HG03342 (cell line): Measurements from ENCODE around the gene HECA.

Experiments
- ATAC-seq: cut with Tn5 transposase; IDR thresholded peaks from one replicate; pipeline ENCODE4 v1.9.1; 2021; ENCODE audit warnings: mild to moderate bottlenecking, moderate library complexity; ENCODE audit not compliant: unreplicated experiment

HECA gene

GRCh38 chr6:139159016-139159415 lies 24.1 kb downstream of the HECA start:
- no peak for ATAC-seq

GRCh38 chr6:139161169-139161568 lies 26.3 kb downstream of the HECA start:
- peak; percentile 18 for ATAC-seq

- peak; percentile 97 for ATAC-seq
These were observed 27.0 kb downstream of the HECA start for GRCh38 chr6:139161817-139162284.

- ATAC-seq = no peak
These were observed 29.1 kb downstream of the HECA start for GRCh38 chr6:139164001-139164400.

GRCh38 chr6:139165324-139165723 lies 30.4 kb downstream of the HECA start:
- no peak for ATAC-seq

GRCh38 chr6:139166238-139166955 lies 31.5 kb downstream of the HECA start:
- no peak for ATAC-seq

- no peak for ATAC-seq
These were observed 32.1 kb downstream of the HECA start for GRCh38 chr6:139166956-139167313.

GRCh38 chr6:139172151-139172550 lies 37.3 kb downstream of the HECA start:
- ATAC-seq = no peak

GRCh38 chr6:139172567-139172966 lies 37.7 kb downstream of the HECA start:
- no peak for ATAC-seq

GRCh38 chr6:139173172-139173571 lies 38.3 kb downstream of the HECA start:
- no peak for ATAC-seq

- no peak for ATAC-seq
These were observed 38.9 kb downstream of the HECA start for GRCh38 chr6:139173822-139174221.

- no peak for ATAC-seq
These were observed 40.1 kb downstream of the HECA start for GRCh38 chr6:139174961-139175360.

- ATAC-seq = peak; percentile 59
These were observed 40.6 kb downstream of the HECA start for GRCh38 chr6:139175389-139175948.

GRCh38 chr6:139181236-139181635 lies 46.4 kb downstream of the HECA start:
- no peak for ATAC-seq

- no peak for ATAC-seq
These were observed 49.2 kb downstream of the HECA start for GRCh38 chr6:139184047-139184446.

- no peak for ATAC-seq
These were observed 49.6 kb downstream of the HECA start for GRCh38 chr6:139184459-139184858.

- ATAC-seq = no peak
These were observed 51.4 kb downstream of the HECA start for GRCh38 chr6:139186242-139186641.

GRCh38 chr6:139186692-139187091 lies 51.8 kb downstream of the HECA start:
- ATAC-seq = no peak

- no peak for ATAC-seq
These were observed 52.6 kb downstream of the HECA start for GRCh38 chr6:139187489-139187888.

- ATAC-seq = no peak
These were observed 54.8 kb downstream of the HECA start for GRCh38 chr6:139189665-139190064.

GRCh38 chr6:139194740-139195139 lies 59.9 kb downstream of the HECA start:
- no peak for ATAC-seq

GRCh38 chr6:139198529-139199288 lies 63.8 kb downstream of the HECA start:
- ATAC-seq = no peak
